Esophagus (tissue), 2 donors: ENCODE results near the gene KCNMA1. TPM values are rescaled to one million over a fixed set of nuclear protein-coding genes. Genes with fewer than 3 reads are reported as not detected.

Experiments used
- H3K27ac ChIP-seq, 2 donors: one replicate each; pipeline ENCODE4 v1.5.1; 2013; ENCODE audit warnings: low read depth in 2 of 2, mild to moderate bottlenecking in 2 of 2, inconsistent platforms in 1 of 2, low read length in 1 of 2, moderate library complexity in 1 of 2
- H3K27me3 ChIP-seq, 2 donors: one replicate each; pipeline ENCODE4 v1.6.1; 2013; ENCODE audit warnings: low read length in 2 of 2, control low read depth in 1 of 2, mild to moderate bottlenecking in 1 of 2; ENCODE audit not compliant: insufficient read depth in 2 of 2, control insufficient read depth in 1 of 2
- H3K36me3 ChIP-seq, 2 donors: one replicate each; pipeline ENCODE4 v1.6.1; 2013; ENCODE audit warnings: low read length in 1 of 2; ENCODE audit not compliant: control insufficient read depth in 2 of 2, insufficient read depth in 2 of 2
- H3K4me1 ChIP-seq, 2 donors: one replicate each; pipeline ENCODE4 v1.6.1; 2013; ENCODE audit warnings: low read length in 1 of 2; ENCODE audit not compliant: control insufficient read depth in 2 of 2, insufficient read depth in 2 of 2
- H3K4me3 ChIP-seq, 2 donors: one replicate each; pipeline ENCODE4 v1.5.1; 2013; ENCODE audit warnings: low read length in 2 of 2, mild to moderate bottlenecking in 2 of 2, low read depth in 1 of 2, moderate library complexity in 1 of 2
- H3K9me3 ChIP-seq, 2 donors: one replicate each; pipeline ENCODE4 v1.6.1; 2013; ENCODE audit warnings: mild to moderate bottlenecking in 2 of 2, low read depth in 1 of 2, low read length in 1 of 2, moderate library complexity in 1 of 2; ENCODE audit not compliant: control insufficient read depth in 2 of 2, insufficient read depth in 1 of 2
- WGBS, 2 donors: extraction: QIAGEN DNeasy Blood & Tissue Kit; methylation state at CpG; one replicate each; pipeline ENCODE4 v1.1.7; 2013; 5-methylcytosine and 5-hydroxymethylcytosine counted together
- polyA plus RNA-seq, 2 donors: library from polyadenylated mRNA; stranded (reverse); fragments of 200-250 nt; gene quantifications; one replicate each; pipeline ENCODE4 v1.2.3, GENCODE V29; 2013
- donor health status: healthy with polysubstance abuse.
- donor health status: Bipolar disorder and iron deficiency.

Gene KCNMA1
- polyA plus RNA-seq, 2 donors, result 8.4 to 11.2 TPM

DNA sequence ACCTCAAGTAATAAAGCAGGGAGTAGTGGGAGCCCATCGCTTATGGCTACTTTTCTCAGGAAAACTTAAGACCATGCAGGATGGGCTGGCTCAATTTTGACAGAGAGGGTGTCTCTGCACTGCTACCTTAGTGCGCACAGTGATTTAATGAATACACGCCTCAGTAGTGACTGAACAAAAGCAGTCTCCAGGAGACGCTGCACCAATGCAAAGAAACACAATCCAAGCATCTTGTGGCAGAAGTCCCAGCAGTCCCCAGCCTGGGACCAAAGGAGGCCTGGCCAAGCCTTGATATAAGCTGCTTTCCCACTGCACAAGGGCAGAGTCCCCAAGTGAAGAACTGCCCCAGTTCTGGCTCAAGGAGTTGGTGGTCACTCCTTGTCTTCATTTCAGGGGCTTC is 368.9 kb downstream of the KCNMA1 start:
- H3K36me3 ChIP-seq, result no peaks in the 10 kb centered on the region
- H3K27me3 ChIP-seq, result peaks cover 0 to 2% of the 10 kb centered on the region in 2 donors
- H3K4me1 ChIP-seq, result no peaks in the 10 kb centered on the region
- 88 to 92% methylated on average over 4 of the region's 4 CpGs for WGBS, 2 donors
- no peaks in the 10 kb centered on the region for H3K9me3 ChIP-seq
- H3K27ac ChIP-seq, result no peak overlapping the region
- no peak overlapping the region for H3K4me3 ChIP-seq

DNA sequence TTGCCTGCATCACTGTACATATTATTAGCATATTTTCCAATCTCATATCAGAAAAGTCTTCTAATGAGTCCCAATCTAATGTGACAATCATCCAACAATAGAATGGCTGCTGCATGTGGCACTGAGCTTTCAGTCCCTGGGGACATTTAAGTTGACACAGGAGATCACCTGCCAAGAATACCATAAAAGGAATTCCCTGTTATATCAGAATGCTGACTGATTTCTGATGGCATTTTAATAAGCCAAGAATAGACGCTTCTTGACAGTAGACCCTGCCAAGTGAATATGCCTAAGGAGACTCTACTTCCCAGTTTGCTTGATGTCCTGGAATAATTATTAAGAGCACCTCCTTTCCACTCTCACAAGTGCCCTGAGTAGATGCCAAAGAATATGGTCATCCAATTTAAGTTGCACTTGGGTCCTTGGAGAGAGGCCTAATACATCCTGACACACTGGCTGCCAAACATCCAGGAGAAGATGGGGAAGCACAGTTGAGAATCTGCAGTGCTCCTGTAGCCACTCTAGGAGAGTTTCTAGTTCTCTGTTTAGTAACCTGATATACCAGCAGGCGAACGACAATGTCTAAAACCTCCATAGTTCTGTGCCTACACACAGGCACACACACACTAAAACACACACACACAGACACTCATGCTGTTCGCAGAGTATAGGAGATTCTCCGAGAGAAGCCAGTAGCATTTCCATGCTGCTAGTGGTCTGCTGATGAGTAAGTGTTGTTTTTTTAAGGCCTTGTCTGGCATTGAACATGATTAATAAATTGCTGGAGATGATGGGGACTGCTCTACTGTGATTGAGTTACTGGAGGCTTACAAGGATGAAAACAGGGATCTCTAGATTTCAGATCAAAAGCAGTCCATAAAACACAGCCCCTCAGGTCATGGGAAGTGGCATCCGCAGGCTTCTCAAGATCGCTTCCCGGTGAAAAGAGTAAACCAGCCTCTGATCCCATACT is 369.6 kb downstream of the KCNMA1 start:
- H3K4me3 ChIP-seq, result no peak overlapping the region
- H3K27ac ChIP-seq, result no peak overlapping the region
- no peaks in the 10 kb centered on the region for H3K9me3 ChIP-seq
- peaks cover 0 to 2% of the 10 kb centered on the region in 2 donors for H3K27me3 ChIP-seq
- no peaks in the 10 kb centered on the region for H3K4me1 ChIP-seq
- 83 to 89% methylated on average over 8 of the region's 8 CpGs for WGBS, 2 donors
- H3K36me3 ChIP-seq, result no peaks in the 10 kb centered on the region

DNA sequence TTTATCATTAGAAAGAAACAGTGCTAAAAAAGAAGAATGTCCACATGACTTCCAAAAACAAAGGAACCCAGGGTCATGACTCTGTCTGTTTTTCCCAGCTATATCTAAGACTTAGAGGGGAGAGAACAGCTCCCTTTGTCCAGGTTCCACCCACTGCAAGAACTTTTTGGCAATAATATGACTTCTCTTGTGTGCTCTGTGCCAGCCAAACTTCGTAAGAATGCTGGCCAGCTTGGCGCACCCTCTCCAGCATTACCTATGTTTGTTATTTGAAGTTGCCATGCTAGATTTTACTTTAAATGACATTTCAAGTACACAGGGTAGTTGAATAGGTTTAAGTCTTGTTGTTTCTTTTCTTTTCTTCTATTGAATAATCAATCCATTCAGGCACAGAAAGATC is 371.4 kb downstream of the KCNMA1 start:
- H3K27me3 ChIP-seq, result peaks cover 0 to 2% of the 10 kb centered on the region in 2 donors
- no peak overlapping the region for H3K27ac ChIP-seq
- WGBS, 2 donors, result 57 to 65% methylated on average over 2 of the region's 2 CpGs
- no peaks in the 10 kb centered on the region for H3K4me1 ChIP-seq
- H3K4me3 ChIP-seq, result no peak overlapping the region
- no peaks in the 10 kb centered on the region for H3K36me3 ChIP-seq
- H3K9me3 ChIP-seq, result no peaks in the 10 kb centered on the region

DNA sequence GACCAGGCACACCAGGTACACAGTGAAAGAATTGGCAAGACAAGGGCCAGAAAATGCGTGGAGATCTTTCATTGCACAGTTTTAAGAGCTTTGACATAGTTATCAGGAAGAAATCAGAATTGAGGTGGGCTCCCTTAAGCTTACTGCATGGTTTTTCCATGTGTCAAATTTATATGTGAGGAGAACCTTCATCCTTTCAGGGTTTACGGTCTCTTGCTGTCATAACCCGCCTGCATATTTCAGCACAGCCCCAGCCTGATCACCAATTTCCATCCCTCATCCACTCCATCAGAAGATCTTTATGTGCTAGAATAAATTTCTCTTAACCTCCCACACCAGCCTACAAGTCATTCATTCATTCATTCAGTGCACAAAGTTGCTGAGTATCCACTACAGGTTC is 373.1 kb downstream of the KCNMA1 start:
- peaks cover 0 to 2% of the 10 kb centered on the region in 2 donors for H3K27me3 ChIP-seq
- H3K9me3 ChIP-seq, result no peaks in the 10 kb centered on the region
- H3K27ac ChIP-seq, result no peak overlapping the region
- no peaks in the 10 kb centered on the region for H3K4me1 ChIP-seq
- WGBS, 2 donors, result 72 to 80% methylated on average over 3 of the region's 3 CpGs
- no peak overlapping the region for H3K4me3 ChIP-seq
- no peaks in the 10 kb centered on the region for H3K36me3 ChIP-seq

DNA sequence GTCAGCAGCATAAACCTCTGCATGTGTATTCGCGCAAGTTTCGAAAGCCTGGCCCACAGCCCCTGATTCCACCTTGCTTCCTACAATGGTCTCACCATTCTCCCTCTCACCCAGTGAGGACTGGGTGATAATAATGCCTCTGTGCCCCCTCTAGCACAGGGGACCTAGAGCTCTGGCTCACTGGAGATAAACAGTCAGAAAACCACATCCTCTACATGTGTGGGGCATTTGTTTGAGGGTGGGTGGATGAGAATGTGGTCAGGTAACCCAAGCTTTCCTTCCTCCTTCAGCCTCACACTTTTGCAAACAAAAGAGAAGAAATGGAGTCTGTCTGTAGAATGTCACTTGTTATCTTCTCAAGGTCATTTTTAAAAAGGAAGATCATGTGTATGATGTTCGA is 373.5 kb downstream of the KCNMA1 start:
- no peak overlapping the region for H3K4me3 ChIP-seq
- H3K9me3 ChIP-seq, result no peaks in the 10 kb centered on the region
- H3K36me3 ChIP-seq, result no peaks in the 10 kb centered on the region
- 80 to 87% methylated on average over 4 of the region's 4 CpGs for WGBS, 2 donors
- H3K4me1 ChIP-seq, result no peaks in the 10 kb centered on the region
- H3K27ac ChIP-seq, result no peak overlapping the region
- peaks cover 0 to 2% of the 10 kb centered on the region in 2 donors for H3K27me3 ChIP-seq

DNA sequence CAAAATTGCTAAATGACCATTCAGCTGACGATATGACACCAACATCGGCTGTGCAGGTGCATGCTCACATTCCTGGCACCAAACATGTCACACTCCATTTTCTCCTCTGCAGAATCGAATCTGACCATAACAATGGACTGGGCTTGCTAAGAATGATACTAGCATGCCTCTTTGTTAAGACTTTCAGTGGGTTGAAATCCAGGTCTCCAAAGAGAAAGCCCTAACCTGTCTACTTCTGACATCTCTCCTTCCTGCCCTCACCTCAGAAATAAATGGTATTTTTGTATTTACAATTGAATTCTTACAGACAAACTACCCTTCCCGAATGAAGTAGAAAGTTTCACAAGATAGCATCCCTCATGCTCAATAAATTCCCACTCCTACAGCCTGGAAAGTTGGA is 373.9 kb downstream of the KCNMA1 start:
- Histone ChIP-seq H3K4me3 (no peak overlapping the region), H3K27me3 (peaks cover 0 to 1% of the 10 kb centered on the region in 2 donors), H3K27ac (no peak overlapping the region), H3K36me3 (no peaks in the 10 kb centered on the region), H3K9me3 (no peaks in the 10 kb centered on the region), H3K4me1 (no peaks in the 10 kb centered on the region)
- WGBS, 2 donors, result 78 to 82% methylated on average over 4 of the region's 4 CpGs

DNA sequence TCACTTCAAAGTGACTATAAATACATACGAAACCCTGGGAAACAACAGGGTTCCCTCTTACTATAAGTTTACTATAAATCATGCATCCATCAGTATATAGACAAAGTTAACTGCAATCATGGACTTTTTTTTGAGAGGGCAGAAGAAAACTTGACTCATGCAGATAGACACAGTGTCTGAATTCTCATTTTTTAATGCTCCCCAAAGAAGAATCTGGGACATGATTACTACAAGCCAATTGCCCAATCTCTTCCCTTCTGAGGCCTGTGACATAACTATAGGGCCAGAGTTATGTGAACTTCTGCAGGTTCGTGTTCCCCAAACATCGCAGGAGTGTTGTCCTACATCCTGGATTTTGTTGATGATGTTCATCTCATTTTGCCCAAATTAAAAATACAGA is 376.5 kb downstream of the KCNMA1 start:
- Histone ChIP-seq H3K4me3 (no peak overlapping the region), H3K27ac (no peak overlapping the region), H3K4me1 (no peaks in the 10 kb centered on the region), H3K36me3 (no peaks in the 10 kb centered on the region), H3K9me3 (no peaks in the 10 kb centered on the region), H3K27me3 (no peaks in the 10 kb centered on the region)
- WGBS, 2 donors, result 87 to 88% methylated on average over 3 of the region's 3 CpGs

DNA sequence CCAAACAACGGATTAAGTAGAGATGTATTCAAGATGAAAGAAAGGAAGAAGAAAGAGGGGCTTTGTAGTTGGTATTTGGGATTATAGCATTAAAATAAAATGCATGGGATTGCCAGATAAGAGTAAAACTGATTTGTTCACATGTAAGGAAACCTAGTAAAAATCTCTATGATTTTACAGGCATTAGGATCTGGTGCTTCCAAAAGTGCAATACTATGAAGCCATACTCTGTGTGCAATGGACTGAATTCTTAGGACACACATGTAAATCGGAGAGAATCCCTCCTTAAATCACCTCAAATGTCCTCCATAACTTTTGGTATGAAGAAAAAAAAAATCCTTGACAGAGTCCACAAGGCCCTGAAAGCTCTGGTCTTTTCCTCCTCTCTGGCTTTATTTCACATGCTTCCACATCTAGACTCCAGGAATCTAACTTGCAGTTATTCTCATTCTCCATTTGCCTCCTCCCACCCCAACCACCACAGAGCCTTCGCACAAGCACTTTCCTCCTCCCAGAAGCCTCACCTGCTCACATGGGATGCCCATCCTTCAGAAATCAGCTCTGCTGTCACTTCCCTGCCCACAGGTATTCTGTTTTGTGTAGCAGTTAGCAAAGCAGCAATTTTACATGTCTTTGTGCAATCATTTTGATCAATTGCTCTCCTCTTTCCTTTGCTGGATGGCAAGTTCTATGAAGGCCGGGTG is 378.3 kb downstream of the KCNMA1 start:
- peaks cover 0 to 2% of the 10 kb centered on the region in 2 donors for H3K4me1 ChIP-seq
- no peaks in the 10 kb centered on the region for H3K27me3 ChIP-seq
- H3K27ac ChIP-seq, result no peak overlapping the region
- no peaks in the 10 kb centered on the region for H3K36me3 ChIP-seq
- H3K4me3 ChIP-seq, result no peak overlapping the region
- no peaks in the 10 kb centered on the region for H3K9me3 ChIP-seq
- 80 to 83% methylated on average over 4 of the region's 4 CpGs for WGBS, 2 donors

DNA sequence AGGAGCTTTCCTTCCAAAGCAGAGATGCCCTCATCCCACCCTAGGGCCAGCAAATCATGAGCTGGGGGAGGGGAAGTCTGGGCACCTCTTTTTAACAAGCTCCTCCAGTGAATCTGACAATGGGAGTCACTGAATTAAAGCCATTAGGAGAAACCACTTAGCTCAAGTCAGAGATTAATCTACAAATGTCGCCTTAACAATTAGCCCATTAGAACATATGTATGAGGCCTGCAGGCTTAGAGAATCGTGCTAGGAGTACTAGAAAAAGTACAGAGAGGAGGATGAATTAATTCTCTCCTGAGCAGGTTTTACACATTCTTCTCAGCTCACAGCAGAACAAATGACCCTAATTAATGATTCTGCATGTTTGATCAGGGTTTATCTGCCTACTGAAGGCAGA is 381.3 kb downstream of the KCNMA1 start:
- Histone ChIP-seq H3K36me3 (no peaks in the 10 kb centered on the region), H3K4me3 (no peak overlapping the region), H3K27me3 (no peaks in the 10 kb centered on the region), H3K9me3 (no peaks in the 10 kb centered on the region), H3K4me1 (peaks cover 0 to 8% of the 10 kb centered on the region in 2 donors), H3K27ac (no peak overlapping the region)
- 91 to 92% methylated on average over 2 of the region's 2 CpGs for WGBS, 2 donors
